Neutrophil (primary cell): ENCODE data around the gene PLIN4.

ENCODE experiments used
- H3K27ac ChIP-seq: fragments of 200-600 bp; sonication (generic); 2 replicates; pipeline ENCODE4 v1.5.1; 2016; ENCODE audit warnings: mild to moderate bottlenecking, moderate library complexity
- H3K27me3 ChIP-seq: fragments of 200-600 bp; sonication (generic); 2 replicates; pipeline ENCODE4 v1.6.0; 2016; ENCODE audit warnings: mild to moderate bottlenecking
- H3K36me3 ChIP-seq: fragments of 200-600 bp; sonication (generic); 2 replicates; pipeline ENCODE4 v1.5.1; 2017
- H3K4me1 ChIP-seq, 2 experiments: fragments of 200-600 bp in 1 of 2; sonication (generic) in 1 of 2; 1 replicate in 1 of 2; 2 replicates in 1 of 2; pipeline versions ENCODE4 v1.5.1 to v1.6.1; 2013 to 2016; ENCODE audit warnings: low read depth in 1 of 2, low read length in 1 of 2, mild to moderate bottlenecking in 1 of 2, moderate library complexity in 1 of 2; ENCODE audit not compliant: control insufficient read depth in 1 of 2, insufficient read depth in 1 of 2
- H3K4me3 ChIP-seq, 2 experiments: fragments of 200-600 bp in 1 of 2; sonication (generic) in 1 of 2; 1 replicate in 1 of 2; 2 replicates in 1 of 2; pipeline ENCODE4 v1.5.1; 2013 to 2016; ENCODE audit warnings: low read depth in 1 of 2, low read length in 1 of 2, mild to moderate bottlenecking in 1 of 2, moderate library complexity in 1 of 2
- H3K9me3 ChIP-seq: fragments of 200-600 bp; sonication (generic); 2 replicates; pipeline ENCODE4 v1.5.1; 2016
- CTCF ChIP-seq: fragments of 200-600 bp; sonication (generic); IDR thresholded peaks from 2 replicates; pipeline ENCODE4 v1.5.1; 2016; ENCODE audit warnings: antibody characterized with exemption

PLIN4 gene

GRCh38 chr19:4492337-4493103, 25.8 kb downstream of the PLIN4 start:
- Histone ChIP-seq H3K4me1 (no peaks in the 10 kb centered on the region), H3K27me3 (no peaks in the 10 kb centered on the region), H3K36me3 (peaks cover 77% of the 10 kb centered on the region), H3K9me3 (no peaks in the 10 kb centered on the region), H3K27ac (no peak overlapping the region), H3K4me3 (no peak overlapping the region)
- no peak for TF ChIP-seq CTCF

GRCh38 chr19:4491446-4491845, 26.8 kb downstream of the PLIN4 start:
- H3K36me3 ChIP-seq, result peaks cover 77% of the 10 kb centered on the region
- no peak for TF ChIP-seq CTCF
- H3K4me3 ChIP-seq, result no peak overlapping the region
- no peaks in the 10 kb centered on the region for H3K4me1 ChIP-seq
- H3K27me3 ChIP-seq, result no peaks in the 10 kb centered on the region
- H3K9me3 ChIP-seq, result no peaks in the 10 kb centered on the region
- H3K27ac ChIP-seq, result no peak overlapping the region

- Histone ChIP-seq H3K9me3 (no peaks in the 10 kb centered on the region), H3K27me3 (no peaks in the 10 kb centered on the region), H3K4me3 (no peak overlapping the region), H3K4me1 (no peaks in the 10 kb centered on the region), H3K36me3 (peaks cover 58% of the 10 kb centered on the region), H3K27ac (no peak overlapping the region)
- TF ChIP-seq CTCF, result no peak
Measured at GRCh38 chr19:4488496-4488895, 29.8 kb downstream of the PLIN4 start.

- peaks cover 62% of the 10 kb centered on the region for H3K36me3 ChIP-seq
- H3K27ac ChIP-seq, result no peak overlapping the region
- no peak for TF ChIP-seq CTCF
- no peaks in the 10 kb centered on the region for H3K27me3 ChIP-seq
- H3K4me1 ChIP-seq, result no peaks in the 10 kb centered on the region
- no peak overlapping the region for H3K4me3 ChIP-seq
- no peaks in the 10 kb centered on the region for H3K9me3 ChIP-seq
Measured at GRCh38 chr19:4487572-4487971, 30.7 kb downstream of the PLIN4 start.

GRCh38 chr19:4483385-4483784, 34.9 kb downstream of the PLIN4 start:
- no peak for TF ChIP-seq CTCF
- no peaks in the 10 kb centered on the region for H3K9me3 ChIP-seq
- H3K27ac ChIP-seq, result no peak overlapping the region
- H3K36me3 ChIP-seq, result peaks cover 51% of the 10 kb centered on the region
- H3K4me3 ChIP-seq, result no peak overlapping the region
- H3K27me3 ChIP-seq, result no peaks in the 10 kb centered on the region
- H3K4me1 ChIP-seq, result no peaks in the 10 kb centered on the region
